Sigmoid colon (tissue), 4 donors: ENCODE measurements around the gene TENM3.

Experiments
- CTCF ChIP-seq, 4 experiments: fragments of 450-650 bp in 3 of 4; fragments of 200-600 bp in 1 of 4; IDR thresholded peaks; one replicate each; pipeline ENCODE4 v1.5.1; 2016 to 2019; ENCODE audit warnings: antibody characterized with exemption in 4 of 4, mild to moderate bottlenecking in 3 of 4, moderate library complexity in 2 of 4
- EP300 ChIP-seq, 4 donors: sonication (generic); formaldehyde crosslinking; IDR thresholded peaks; one replicate each; pipeline ENCODE4 v1.6.1; 2017; ENCODE audit warnings: antibody characterized with exemption in 4 of 4
- POLR2A ChIP-seq, 2 donors: fragments of 450-650 bp; IDR thresholded peaks; one replicate each; pipeline ENCODE4 v1.6.1; 2016; ENCODE audit warnings: antibody characterized with exemption in 2 of 2, mild to moderate bottlenecking in 2 of 2, moderate library complexity in 2 of 2

GRCh38 chr4:182205306-182205705 is 37.9 kb upstream of the TENM3 start:
- no peak for TF ChIP-seq CTCF (IDR thresholded peaks at IDR 0.05)
- no peak for TF ChIP-seq POLR2A (IDR thresholded peaks at IDR 0.05)
- no peak for TF ChIP-seq EP300 (IDR thresholded peaks at IDR 0.05)
